Renal cortex interstitium (tissue), 11 donors: ENCODE results near the gene CSK. TPM values are rescaled to one million over a fixed set of nuclear protein-coding genes. Genes with fewer than 3 reads are reported as not detected.

ENCODE experiments used
- DNase-seq, 11 donors: peaks; one replicate each; pipeline ENCODE4 v3.0.0-alpha.2; 2013; ENCODE audit warnings: low read depth in 9 of 11, low spot score in 4 of 11; ENCODE audit errors: extremely low read depth in 1 of 11
- polyA plus RNA-seq, 3 donors: library from polyadenylated mRNA; unstranded; fragments of 120-200 nt; gene quantifications; one replicate each; pipeline ENCODE4 v1.2.1, GENCODE V29; 2013; ENCODE audit not compliant: insufficient read length in 3 of 3

CSK gene
- polyA plus RNA-seq, 3 donors: 42.2 to 53.4 (median 47.1) TPM

DNA sequence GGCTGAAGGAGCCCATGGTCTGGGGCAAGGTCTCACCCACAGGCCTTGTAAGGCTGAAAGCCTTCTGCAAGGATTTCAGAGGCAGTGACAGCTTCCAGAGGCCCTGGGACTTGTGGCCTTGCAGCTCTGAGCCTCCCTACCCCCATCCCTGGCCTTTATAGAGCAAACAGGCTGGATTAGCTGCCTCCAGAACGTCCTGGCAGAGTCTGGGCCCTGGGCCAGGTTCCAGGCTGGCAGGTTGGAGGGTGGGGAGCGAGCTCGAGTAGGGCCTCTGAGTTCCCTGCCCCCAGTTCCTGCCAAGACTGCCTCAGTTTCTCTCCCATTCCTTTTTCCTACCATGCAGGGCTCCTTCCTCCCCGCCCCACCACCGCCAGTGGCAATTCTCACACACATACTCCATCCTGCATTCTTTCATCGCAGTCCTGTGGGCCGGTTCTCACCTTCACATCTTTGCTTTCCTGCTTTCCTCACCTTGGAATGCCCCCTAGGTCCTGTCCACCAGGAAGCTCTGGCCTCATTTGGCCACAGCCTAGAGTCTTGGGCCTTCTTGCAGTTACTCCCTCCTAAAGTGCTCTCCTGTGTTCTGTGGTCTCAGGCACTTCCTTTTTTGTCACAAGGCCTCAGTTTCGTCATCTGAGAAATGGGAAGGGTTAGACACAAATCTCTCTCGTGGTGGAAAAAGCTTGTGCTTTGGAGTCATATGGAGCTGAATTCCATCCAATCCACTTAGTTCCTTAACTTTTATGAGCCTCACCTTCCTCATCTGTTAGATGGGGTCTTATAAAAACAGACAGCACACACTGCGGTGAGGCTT, 33.4 kb downstream of the CSK start:
- DNase-seq: no peak

DNA sequence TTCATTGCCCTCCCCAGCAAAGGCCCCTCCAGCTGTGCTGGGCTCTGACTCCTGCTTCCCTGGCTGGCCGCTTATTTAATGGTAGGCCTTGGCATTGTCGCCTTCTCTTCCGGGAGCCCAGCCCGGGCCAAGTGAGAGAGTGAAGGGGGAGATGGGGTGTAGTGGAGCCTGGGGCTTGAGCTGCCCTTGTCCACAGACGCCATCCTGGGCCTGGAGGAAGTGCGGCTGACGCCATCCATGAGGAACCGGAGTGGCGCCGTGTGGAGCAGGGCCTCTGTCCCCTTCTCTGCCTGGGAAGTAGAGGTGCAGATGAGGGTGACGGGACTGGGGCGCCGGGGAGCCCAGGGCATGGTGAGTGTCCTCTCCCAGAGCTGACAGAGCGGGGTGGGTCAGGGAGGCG, 34.1 kb downstream of the CSK start:
- no peak for DNase-seq

DNA sequence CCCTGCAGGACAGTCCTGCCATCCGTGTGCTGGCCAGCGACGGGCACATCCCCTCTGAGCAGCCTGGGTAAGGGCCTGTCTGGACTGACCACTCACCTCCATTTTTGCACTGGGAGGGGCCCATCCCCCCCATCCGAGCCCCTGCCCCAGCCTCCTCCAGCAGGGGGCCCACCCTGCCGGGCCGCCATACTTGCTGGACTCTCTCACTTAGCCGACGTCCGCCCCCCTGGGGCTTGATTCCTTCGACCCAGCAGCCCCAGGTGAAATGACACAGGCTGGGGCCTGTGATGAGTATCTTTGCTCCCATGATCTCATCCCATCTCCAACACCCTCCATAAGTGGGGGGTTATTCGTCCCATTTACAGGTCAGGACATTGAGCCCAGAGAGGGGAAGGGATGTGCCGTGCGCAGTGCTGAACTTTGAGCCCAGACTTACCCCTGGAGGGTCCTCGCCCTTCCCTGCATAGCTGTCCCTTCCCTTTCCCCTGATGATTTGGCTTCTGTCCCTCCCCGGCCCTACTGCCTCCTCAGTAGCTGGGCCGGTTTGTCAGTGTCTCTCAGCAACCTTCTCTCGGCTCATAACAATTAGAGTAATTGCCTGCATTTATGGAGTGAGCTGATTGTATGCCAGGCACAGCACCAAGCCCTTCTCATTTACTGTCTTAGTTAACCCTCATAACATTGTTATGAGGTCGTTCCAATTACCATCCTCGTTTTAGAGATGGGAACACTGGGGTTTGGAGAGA, 34.9 kb downstream of the CSK start:
- DNase-seq: no peak

DNA sequence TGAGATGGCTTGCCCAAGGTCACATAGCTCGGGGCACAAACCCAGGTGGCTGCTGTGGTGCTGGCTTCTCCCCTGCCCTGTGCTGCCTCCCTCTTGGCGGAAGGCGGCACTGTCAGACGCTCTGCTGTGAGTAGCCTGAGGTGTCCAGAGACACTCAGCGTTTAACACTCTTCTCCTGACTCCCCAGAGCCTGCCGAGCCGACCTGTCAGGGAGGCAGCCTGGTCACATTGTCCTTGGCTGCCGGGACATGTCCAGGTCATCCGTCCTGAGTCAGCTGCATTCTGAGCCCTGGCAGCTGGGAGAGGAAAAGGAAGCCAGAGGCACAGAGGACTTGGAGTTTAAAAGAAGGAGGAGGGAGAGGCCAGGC, 35.5 kb downstream of the CSK start:
- DNase-seq: no peak

DNA sequence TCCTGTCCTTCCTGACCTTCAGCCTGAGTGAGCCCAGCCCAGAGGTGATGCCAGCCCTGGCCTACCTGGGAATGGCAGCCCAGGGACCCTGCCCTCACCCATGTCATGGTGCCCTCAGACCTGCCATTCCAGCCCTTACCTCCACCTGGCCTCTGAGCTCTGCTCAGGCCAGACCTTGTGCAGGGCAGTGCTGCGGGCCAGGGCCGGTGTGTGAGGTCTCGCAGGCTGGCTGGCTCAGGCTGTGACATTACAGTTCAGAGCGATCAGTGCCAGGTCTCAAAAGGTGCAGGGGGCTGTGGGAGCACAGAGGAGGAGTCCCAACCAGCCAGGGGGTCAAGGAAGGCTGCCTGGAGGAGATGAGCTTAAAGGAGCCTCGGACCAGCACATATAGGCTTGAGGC, 38.2 kb downstream of the CSK start:
- no peak for DNase-seq

DNA sequence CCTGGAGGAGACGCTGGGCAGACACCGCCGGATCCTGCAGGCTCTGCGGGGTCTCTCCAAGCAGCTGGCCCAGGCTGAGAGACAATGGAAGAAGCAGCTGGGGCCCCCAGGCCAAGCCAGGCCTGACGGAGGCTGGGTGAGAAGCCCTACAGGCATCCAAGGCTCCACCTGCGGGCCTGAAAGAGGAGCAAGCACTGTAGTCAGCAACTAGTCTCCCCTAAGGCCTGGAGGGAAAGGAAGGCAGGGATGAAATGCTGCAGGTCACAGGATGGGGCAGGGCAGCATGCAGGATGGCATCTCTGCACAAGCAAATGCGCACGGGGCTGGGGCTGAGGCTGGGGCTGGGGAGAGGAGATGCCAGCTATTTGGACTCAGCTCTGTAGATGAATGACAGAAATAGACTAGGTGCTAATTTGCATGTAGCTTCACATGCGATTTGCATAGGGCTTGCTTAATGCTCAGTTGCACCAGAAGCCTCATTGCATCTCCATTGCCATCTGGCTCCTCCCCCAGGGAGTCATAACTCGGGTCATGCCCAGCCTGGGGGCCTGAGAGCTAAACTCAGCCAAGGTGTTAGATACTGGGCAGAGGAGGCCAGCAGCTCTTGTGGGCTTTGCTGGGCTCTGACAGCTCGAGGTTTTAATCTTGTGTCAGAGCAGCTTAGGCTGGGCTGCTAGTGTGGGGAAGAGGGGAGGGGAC, 39.4 kb downstream of the CSK start:
- no peak for DNase-seq

DNA sequence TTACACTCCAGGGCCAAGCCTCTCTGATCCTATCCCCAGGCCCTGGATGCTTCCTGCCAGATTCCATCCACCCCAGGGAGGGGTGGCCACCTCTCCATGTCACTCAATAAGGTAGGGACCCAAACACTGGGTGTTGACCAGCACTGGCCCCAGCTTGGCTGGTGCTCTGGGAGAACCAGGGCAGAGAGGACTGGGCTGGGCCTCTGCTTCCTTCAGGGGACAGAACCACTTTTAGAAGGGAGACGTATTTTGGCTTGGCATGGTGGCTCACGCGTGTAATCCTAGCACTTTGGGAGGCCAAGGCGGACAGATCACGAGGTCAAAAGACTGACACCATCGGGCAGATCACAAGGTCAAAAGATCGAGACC, 39.9 kb downstream of the CSK start:
- DNase-seq: no peak

DNA sequence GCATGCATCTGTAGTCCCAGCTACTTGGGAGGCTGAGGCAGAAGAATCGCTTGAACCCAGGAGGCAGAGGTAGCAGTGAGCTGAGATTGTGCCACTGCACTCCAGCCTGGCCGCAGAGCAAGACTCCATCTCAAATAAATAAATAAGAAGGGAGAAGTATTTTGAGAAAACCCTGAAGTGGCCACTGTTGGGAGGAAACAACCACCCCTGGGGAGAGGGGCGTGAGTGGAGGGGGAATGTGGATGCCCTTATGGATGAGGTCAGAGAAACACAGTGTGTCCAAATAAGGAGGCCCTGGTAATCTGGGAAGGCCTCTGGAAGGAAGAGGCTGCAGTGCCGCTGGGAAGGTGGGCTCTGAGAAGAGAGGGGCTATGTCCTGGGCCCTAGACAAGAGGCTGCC, 40.4 kb downstream of the CSK start:
- no peak for DNase-seq

DNA sequence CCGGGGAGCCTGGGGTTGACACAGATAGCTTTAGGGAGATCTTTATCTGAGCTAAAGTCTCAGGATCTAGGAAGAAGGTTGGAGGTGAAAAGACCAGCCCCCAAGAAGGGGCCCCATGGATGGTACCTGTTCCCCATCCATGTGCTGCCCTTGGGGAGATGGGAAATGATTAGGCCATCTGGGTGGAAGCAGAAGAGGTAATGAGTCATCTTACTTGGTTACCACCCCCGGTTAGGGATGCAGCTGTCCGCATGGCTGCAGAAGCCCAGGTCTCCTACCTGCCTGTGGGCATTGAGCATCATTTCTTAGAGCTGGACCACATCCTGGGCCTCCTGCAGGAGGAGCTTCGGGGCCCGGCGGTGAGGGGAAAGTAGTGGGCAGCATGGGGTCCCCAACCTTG, 41.4 kb downstream of the CSK start:
- DNase-seq: no peak

DNA sequence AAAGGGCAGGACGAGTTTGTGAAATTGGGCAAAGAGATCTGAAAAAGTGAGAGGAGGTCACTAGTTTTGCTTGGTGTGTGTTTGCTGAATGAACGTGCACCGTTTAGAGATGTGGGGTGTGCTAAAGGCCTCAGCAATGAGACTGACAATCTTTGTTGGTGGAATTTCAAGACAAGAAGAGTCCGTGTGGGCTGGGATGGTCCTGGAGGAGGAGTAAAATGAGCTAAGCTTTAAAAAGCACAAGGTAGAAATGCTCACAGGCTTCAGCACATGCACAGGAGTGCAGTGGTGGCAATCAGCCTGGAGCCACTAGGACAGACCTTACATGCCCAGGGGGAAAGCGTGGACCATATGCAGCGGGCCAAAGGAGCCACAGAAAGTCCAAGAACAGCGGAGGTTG, 43.1 kb downstream of the CSK start:
- DNase-seq: no peak

DNA sequence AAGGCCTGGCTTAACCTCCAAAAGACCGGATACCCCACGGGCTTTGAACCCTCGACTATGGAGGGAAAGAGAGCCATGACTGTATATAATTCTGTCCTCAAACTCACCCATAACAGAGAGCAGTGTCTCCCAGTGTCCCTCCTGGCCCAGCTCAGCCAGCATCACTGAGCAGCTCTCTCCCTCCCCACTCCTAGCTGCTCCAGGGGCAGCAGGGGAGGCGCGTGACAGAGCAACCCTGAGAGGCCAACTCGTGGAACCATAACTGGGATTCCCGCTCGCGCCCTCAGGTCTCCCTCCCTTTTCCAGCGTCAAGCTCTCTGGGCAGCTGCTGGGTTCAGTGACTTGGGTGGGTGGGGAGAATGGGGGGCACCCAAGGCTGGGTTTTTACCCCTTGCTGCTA, 44.0 kb downstream of the CSK start:
- DNase-seq: peak in 1 of 11 donors; percentile 24

DNA sequence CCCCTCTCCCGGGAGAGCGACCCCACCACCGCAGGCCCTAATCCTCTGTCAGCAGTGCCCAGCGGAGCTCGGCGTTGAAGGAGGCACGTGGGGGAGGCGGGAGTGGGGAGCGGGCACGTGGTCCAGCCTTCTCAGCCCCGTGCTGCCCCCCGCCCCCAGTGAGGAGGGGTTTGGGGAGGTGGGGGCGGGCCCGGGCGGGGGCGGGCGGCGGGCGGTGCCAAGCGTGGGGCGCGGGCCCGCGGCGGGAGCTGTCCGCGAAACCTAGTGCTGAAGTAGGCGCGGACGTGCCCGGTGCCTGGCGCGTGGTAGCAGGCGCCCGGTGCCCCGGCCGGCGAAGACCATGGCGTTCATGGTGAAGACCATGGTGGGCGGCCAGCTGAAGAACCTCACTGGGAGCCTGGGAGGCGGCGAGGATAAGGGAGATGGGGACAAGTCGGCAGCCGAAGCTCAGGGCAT, 44.5 kb downstream of the CSK start, which contains the start of gene CPLX3:
Gene CPLX3, plus strand, starts transcription at position 264 of the 456 bp plus-strand sequence. Its CDS starts 77 bp downstream, at position 341.
- peak in 4 of 11 donors; percentile 48 to 53 (median 52) for DNase-seq

DNA sequence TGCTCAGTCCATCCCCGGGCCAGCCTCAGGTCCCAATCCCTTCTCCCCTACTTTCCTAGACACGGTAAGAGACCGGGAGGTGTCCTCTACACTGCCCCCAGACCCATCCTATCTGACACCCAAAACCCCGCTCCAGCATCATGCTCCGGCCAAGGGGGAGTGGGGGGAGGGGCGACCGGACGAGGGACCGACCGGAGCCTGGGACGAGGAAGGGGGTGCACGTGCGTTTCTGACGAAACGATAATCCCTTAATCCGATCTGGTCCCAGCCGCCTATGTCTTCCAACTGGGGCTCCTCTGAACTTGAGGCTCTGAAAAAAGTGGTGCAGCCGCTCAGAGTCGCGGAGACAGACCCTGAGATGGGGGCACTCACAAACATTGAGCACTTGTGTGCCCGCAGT, 45.0 kb downstream of the CSK start:
- DNase-seq: no peak

DNA sequence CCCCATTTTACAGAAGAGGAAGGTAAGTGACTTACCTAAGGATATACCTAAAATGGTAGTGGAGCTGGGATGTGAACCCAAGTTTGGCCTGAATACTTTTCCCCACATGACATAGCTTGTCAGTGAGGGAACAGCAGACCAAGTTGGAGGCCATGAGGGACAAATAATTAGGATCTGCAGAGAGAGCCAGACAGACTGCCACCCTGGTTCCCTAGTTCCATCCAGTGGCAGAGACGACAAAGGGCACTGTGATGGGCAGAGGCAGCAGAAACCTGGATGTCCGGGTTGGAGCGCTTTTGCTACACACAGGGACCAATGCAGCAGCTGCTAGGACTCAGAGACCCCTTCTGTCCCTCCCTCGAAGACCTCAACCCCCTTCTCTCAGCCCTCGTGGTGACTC, 45.7 kb downstream of the CSK start:
- no peak for DNase-seq

DNA sequence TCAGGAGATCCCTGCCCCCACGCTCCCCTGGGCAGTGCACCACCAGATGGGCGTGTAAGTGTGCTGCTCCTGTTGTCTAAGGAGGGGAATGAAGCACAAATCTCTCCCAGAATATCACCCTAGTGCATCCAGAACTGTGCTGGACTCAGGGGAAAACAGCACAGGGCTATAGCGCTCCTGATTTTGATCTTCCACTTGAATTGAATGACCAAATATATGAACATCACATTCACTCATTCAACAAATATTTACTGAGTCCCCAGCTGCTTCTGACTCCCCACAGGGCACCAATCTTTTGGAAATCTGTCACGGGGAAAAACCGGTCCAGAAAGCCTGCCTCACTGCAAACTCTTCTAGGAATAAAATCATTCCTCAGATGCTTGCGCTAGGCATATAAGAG, 47.0 kb downstream of the CSK start:
- no peak for DNase-seq

DNA sequence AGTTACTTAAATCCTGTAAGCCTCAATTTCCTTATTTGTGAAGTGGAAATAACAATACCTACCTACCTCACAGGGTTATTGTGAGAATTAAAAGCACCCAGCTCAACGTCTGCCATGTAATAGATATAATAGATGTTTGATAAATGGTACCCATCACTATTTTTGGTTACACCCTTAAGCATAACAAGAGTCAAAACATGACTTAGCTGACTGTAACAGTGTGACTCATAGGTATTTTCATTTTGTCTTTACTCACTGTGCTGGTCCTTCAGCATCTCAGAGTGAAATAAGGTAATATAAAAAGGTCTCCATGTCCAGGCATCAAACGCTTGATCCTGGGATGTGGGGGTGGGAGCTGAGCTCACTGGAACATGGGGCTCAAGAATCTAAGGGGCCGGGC, 47.6 kb downstream of the CSK start:
- no peak for DNase-seq

DNA sequence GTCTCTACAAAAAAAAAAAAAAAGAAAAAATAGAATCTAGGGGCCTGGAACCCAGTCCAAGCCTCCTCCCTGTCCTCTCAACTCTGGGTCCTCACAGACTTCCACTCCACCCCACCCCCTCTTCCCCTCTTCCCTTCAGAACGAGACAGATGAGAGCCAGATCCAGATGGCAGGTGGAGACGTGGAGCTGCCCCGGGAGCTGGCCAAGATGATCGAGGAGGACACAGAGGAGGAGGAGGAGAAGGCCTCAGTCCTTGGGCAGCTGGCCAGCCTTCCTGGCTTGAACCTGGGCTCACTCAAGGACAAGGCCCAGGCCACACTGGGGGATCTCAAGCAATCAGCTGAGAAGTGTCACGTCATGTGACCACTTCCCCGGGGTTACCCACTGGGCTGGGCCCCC, 48.1 kb downstream of the CSK start:
- DNase-seq: no peak

DNA sequence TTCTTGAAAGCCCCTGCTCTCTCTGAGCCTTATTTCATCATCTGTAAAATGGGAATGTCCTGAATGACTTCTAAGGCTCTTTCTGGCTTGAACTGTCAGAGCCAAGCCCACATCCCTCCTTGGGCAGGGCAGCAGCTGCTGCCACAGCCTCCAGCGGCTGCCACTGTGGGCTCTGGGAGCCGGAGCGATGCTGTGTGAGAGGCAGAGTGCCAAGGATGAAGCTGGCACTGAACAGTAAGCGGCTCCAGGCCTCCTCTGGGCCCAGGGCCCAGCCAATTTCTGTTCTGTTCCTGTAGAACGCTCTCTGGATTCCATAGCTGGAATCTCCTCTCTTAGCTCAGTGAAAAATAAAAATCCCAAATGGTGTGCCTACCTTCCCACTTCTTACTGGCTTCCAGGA, 49.0 kb downstream of the CSK start:
- DNase-seq: no peak

DNA sequence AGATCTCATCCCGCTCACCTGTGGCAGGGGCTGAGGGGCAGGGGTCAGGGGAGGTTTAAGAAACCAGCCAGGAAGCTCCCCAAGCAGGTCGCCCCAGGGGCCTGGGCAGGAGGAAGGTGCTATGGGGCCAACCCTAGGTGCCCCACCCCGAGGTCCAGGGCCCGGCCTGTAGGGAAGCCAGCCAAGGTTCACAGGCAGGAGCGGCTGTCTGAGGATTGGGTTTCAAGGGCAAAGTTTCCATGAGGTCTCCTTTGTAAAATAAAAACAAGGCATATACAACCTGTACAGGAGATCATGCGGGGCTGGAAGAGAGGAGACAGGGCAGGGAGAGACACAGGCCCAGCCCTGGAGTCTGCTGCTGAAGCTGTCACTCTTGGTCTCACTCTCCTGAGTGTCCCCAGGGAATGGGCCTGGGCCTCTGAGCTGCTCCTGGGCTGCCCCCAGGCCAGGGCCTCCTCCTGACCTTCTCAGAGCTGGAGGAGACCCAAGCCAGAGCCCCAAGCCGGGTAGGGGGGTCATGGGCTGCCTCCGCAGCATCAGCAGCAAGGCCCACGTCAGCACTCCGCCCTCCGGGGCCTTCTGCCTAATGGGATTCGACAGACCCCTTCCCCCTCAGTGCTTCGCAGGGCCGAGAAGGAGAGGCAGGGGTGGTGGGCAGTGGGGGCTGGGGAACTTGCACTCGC, 50.1 kb downstream of the CSK start:
- no peak for DNase-seq
